Amniotic stem cell (primary cell): ENCODE data around the gene IL17RA.

ENCODE experiments used
- DNase-seq: peaks from one replicate; lab custom pipeline; 2025; lab: John Stamatoyannopoulos, UW

The IL17RA gene

GRCh38 chr22:17106785-17107546, 22.2 kb downstream of the IL17RA start:
- no peak for DNase-seq

GRCh38 chr22:17107547-17107810, 22.7 kb downstream of the IL17RA start:
- no peak for DNase-seq

- DNase-seq = no peak
Observed at GRCh38 chr22:17108256-17109112, 23.7 kb downstream of the IL17RA start.

DNA sequence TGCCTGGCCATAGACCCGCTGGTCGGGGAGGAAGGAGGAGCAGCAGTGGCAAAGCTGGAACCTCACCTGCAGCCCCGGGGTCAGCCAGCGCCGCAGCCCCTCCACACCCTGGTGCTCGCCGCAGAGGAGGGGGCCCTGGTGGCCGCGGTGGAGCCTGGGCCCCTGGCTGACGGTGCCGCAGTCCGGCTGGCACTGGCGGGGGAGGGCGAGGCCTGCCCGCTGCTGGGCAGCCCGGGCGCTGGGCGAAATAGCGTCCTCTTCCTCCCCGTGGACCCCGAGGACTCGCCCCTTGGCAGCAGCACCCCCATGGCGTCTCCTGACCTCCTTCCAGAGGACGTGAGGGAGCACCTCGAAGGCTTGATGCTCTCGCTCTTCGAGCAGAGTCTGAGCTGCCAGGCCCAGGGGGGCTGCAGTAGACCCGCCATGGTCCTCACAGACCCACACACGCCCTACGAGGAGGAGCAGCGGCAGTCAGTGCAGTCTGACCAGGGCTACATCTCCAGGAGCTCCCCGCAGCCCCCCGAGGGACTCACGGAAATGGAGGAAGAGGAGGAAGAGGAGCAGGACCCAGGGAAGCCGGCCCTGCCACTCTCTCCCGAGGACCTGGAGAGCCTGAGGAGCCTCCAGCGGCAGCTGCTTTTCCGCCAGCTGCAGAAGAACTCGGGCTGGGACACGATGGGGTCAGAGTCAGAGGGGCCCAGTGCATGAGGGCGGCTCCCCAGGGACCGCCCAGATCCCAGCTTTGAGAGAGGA, 24.5 kb downstream of the IL17RA start:
- DNase-seq = no peak

DNA sequence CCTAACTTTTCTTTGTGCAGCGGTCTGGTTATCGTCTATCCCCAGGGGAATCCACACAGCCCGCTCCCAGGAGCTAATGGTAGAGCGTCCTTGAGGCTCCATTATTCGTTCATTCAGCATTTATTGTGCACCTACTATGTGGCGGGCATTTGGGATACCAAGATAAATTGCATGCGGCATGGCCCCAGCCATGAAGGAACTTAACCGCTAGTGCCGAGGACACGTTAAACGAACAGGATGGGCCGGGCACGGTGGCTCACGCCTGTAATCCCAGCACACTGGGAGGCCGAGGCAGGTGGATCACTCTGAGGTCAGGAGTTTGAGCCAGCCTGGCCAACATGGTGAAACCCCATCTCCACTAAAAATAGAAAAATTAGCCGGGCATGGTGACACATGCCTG, 25.2 kb downstream of the IL17RA start:
- no peak for DNase-seq

DNA sequence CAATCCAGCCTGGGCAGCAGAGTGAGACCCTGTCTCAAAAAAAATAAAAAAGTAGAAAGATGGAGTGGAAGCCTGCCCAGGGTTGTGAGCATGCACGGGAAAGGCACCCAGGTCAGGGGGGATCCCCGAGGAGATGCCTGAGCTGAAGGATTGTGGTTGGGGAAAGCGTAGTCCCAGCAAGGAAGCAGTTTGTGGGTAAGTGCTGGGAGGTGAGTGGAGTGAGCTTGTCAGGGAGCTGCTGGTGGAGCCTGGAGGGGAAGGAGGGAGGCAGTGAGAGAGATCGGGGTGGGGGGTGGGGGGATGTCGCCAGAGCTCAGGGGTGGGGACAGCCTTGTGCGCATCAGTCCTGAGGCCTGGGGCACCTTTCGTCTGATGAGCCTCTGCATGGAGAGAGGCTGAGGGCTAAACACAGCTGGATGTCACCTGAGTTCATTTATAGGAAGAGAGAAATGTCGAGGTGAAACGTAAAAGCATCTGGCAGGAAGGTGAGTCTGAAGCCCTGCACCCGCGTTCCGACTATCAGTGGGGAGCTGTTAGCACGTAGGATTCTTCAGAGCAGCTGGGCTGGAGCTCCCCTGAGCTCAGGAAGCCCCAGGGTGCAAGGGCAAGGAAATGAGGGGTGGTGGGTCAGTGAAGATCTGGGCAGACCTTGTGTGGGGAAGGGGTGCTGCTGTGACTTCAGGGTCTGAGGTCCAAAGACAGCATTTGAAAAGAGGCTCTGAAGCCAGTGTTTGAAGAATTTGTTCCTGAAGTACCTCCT, 26.2 kb downstream of the IL17RA start:
- DNase-seq = no peak

GRCh38 chr22:17112491-17113042, 27.8 kb downstream of the IL17RA start:
- no peak for DNase-seq

DNA sequence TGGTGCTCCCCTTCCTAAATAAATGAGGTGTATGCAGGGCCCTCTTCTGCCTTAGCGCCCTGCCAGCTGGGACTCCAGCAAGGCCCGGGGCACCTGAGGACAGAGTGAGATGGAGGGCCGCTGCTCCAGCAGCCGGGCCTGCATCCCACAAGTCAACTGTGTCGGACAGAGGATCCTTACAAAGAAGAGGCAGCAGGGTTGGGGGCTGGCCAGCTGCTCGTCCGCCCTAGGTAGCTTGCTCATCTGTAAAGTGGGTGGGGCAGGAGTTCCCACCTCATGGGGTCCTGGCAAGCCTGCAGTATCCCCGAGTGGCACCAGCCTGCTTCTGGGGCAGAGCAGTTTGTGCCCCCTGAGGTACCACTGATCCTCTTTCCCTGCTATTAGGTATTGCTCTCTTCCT, 28.8 kb downstream of the IL17RA start:
- DNase-seq = no peak

DNA sequence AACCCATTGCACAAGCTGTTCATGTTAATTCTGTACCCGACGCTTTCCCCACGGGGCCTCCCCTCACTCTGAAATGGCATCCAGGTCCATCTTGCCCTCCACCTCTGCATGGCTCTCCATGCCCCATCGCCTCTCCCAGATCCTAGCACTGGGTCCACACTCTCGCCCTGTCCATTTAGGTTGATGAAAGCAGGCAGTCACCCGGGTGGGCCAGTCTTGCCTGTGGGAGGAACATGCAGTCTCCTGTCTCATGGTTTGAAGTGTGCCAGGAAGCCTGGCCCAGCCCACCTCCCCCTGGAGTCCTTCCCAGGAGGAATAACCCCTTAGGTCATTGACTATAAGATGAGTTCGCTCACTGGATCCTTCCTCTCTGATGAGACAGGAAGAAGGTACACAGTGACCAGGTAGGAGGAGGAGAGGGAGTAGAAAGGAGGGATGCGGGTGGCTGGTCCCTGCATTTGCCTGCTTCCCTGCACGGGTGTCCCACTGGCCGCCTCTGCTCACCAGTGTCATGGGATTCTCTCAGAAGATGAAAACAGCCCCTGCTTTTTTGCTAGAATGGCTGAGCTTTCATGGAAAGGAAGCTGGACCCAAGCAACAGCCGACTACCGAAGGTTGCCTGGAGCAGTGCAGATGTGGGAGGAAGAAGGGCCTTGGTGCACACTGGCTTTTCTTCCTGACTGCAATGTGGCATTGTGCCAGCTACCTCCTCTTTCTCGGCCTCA, 29.5 kb downstream of the IL17RA start:
- no peak for DNase-seq

GRCh38 chr22:17114898-17115235, 30.1 kb downstream of the IL17RA start:
- no peak for DNase-seq

- no peak for DNase-seq
Observed at GRCh38 chr22:17115236-17115635, 30.4 kb downstream of the IL17RA start.

DNA sequence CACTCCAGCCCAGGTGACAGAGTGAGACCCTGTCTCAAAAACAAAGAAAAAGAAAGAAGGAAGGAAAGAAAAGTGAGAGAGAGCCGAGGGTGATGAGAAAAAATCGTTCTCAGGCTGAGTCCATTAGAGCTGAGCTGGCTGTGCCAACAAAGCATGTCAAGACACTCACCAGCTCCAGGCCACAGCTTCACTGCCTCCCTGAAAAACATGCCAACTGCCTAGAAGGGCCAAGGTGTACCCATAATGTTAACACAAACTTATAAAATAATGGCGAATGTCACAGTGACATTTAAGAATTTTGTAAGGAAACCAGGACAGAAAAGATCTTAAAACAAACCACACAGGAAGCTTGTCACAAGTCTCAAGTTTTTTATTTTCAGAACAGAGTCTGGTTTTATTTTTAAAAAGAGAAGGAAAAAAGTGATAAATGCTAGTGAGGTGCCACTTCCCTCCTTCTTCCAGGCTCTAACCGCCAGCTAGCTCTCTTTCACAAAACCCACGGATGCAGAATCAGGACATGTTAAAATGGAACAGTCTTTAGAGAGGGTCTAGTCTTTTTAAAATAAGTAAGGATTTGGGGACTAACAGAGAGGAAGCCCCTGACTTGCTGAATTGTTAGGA, 31.3 kb downstream of the IL17RA start:
- DNase-seq = no peak

DNA sequence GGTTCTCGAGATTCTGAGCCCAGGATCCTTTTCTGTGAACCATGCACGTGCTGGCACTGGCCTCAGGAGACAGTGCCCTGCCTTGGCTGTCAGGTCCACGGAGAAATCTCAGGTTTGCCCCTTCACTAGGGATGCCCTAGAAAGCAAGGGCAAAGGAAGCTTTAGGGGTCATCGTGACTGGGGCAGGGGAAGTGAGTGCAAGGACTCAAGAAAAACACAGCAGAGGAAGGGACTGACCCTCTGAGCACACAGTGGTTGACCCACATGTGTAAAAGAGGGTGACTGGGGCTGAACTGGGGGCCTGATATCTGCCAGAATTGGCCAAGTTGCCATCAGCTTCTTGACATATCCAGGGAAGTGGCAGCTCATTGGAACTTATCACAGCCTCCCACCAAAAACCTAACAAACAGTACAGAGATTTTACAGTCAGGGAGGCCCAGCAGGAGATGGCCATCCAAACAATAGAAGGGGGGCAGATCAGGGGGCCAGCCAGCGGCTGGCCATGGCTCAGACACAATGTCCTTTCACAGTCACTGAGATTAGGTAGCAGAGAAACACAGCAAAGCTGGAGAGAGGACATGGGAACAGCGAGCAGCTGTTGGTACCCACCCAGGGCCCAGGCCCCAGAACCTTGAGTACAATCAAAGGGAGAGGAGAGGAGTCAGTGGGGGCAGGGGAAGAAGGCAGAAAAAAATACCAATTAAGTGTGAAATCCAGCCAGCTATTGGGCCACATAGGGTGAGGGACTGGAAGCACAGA, 32.0 kb downstream of the IL17RA start:
- DNase-seq = no peak

- DNase-seq = no peak
Observed at GRCh38 chr22:17117400-17117799, 32.6 kb downstream of the IL17RA start.

DNA sequence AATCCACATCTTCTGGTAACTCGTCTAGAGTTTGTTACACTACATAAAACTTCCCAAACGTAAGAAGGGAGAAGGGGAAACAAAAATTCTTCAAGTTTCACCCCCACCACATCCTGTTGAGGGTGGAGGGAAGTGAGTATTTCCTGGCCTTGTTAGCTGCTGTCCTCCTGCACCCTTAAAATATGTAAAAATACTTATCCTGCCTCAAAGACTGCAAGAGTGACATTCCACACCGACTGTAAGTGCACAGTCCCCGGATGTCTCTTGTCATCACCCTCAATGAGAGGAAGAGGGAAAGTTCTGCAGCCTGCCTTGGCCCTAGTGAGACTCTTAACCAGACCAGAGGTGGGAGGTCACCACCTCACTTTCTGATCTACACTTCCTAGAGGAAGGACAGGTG, 33.1 kb downstream of the IL17RA start:
- no peak for DNase-seq

- no peak for DNase-seq
Observed at GRCh38 chr22:17118342-17118741, 33.5 kb downstream of the IL17RA start.

DNA sequence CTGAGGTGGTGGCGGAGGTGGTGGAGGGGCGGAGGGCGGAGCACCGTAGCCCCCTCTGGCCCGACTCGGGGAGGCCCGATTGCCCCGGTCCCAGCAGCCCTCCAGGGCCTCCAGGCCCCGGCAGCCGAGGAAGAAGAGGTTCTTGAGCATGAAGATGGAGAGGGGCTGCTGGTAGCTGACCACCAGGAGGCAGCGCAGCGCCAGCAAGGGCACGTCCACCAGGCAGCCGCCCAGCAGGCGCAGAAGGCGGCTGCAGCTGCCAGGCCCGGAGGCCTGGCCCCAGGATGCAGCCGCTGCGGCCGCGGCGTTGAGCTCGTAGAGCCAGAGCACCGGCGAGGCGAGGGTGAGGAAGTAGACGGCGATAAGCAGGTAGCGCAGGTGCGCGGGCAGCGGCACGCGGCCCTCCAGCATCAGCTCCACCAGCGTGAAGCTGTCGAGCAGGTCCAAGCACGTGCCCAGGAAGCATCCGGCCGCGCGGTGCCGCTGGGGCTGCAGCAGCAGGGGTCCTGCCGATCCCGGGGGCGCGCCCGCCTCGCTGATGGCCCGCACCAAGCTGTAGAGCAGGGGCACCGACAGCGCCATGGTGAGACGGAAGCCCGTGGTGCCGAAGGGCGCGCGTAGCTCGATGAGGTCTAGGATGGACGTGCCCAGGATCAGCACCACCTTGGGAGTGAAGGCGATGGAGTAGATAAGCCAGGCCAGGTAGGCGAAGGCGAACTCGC, 34.8 kb downstream of the IL17RA start:
- DNase-seq = no peak

GRCh38 chr22:17120281-17120680, 35.5 kb downstream of the IL17RA start:
- no peak for DNase-seq

DNA sequence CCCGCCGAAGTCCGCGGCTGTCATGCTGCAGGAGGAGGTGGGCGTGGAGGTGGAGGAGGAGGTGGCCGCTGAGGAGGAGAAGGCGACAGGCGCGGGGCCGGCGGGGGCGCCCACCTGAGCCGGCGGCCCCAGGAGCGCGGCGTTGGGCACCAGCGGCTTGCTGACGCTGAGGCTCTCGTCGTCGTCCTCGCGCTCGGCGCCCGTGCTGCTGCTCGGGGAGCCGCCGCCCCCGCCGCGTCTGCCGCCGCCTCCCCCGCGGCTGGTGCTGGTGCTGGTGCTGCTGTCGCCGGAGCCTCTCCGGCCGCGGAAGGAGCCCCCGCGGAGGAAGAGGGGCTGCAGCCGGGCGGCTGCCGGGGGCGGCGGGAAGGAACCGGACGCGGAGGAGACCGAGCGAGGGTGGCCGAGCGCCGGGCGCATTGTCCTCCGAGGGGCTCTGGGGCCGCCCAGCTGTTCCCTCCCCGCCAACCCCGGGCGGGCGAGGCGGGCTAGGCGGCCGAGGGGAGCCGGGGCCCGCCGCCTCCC, 36.0 kb downstream of the IL17RA start:
- DNase-seq = no peak
